HCT116 (cell line): ENCODE results near the gene SH3TC1. TPM values are rescaled to one million over a fixed set of nuclear protein-coding genes. Genes with fewer than 3 reads are reported as not detected.

ENCODE experiments used
- ATAC-seq: fragments of 200-7000 bp; cut with Tn5 transposase; 2 replicates; pipeline ENCODE4 v1.9.1; 2020; ENCODE audit warnings: mild to moderate bottlenecking, moderate library complexity
- BruUV-seq: library from RNA; stranded (reverse); fragments of 400-500 nt; replicated peaks from 2 replicates; lab custom pipeline; 2021; lab: Mats Ljungman, UMichigan
- CTCF ChIA-PET: fragments of 300-600 bp; sonication (Branson Sonifier 250); formaldehyde crosslinking; loops from one replicate; lab custom pipeline; 2021; ENCODE audit warnings: antibody characterized with exemption; lab: Charles Lee
- POLR2A ChIA-PET: fragments of 300-600, 350-600 bp; sonication (Branson Sonifier 250); formaldehyde crosslinking; loops from one replicate; lab custom pipeline; 2021; ENCODE audit warnings: antibody characterized with exemption; lab: Charles Lee
- RAD21 ChIA-PET, 2 experiments: fragments of 300-600 bp; sonication (Branson Sonifier 250); formaldehyde crosslinking; loops; one replicate each; lab custom pipeline; 2023; ENCODE audit warnings: low total read pairs in 2 of 2; ENCODE audit not compliant: uncharacterized antibody in 2 of 2, unreplicated experiment in 2 of 2, low non-redundant PET in 1 of 2; lab: Charles Lee
- DNase-seq: peaks from one replicate; pipeline ENCODE4 v3.0.0-alpha.2; 2010; ENCODE audit warnings: low read depth, low spot score
- H2AFZ ChIP-seq: fragments of 200-600 bp; shearing (Covaris generic), sonication (generic); 2 replicates; pipeline ENCODE4 v1.6.1; 2017; ENCODE audit warnings: low read depth, mixed run types, mixed read lengths, antibody characterized with exemption, low read length; ENCODE audit not compliant: poor library complexity, severe bottlenecking
- H3K27ac ChIP-seq: 2 replicates; pipeline ENCODE4 v1.5.1; 2012; ENCODE audit warnings: low read depth, low read length
- H3K27me3 ChIP-seq: fragments of 200-600 bp; sonication (generic); 2 replicates; pipeline ENCODE4 v1.6.1; 2016; ENCODE audit warnings: mixed run types, low read length, mixed read lengths; ENCODE audit not compliant: insufficient read depth
- H3K36me3 ChIP-seq, 2 experiments: fragments of 200-500 bp in 1 of 2; fragments of 200-600 bp in 1 of 2; sonication (Bioruptor generic) in 1 of 2; sonication (generic) in 1 of 2; 2 replicates each; pipeline versions ENCODE4 v1.5.1 to v1.6.1; 2014 to 2016; ENCODE audit warnings: low read length in 2 of 2, inconsistent platforms in 1 of 2, mixed read lengths in 1 of 2, mixed run types in 1 of 2; ENCODE audit not compliant: insufficient read depth in 2 of 2, control insufficient read depth in 1 of 2
- H3K4me1 ChIP-seq, 2 experiments: fragments of 200-600 bp in 1 of 2; sonication (generic) in 1 of 2; 2 replicates each; pipeline versions ENCODE4 v1.5.1 to v1.6.1; 2012 to 2017; ENCODE audit warnings: low read length in 2 of 2, inconsistent platforms in 1 of 2, mild to moderate bottlenecking in 1 of 2, mixed read lengths in 1 of 2, mixed run types in 1 of 2, moderate library complexity in 1 of 2; ENCODE audit not compliant: insufficient read depth in 2 of 2, control insufficient read depth in 1 of 2
- H3K4me2 ChIP-seq: fragments of 200-600 bp; sonication (generic); 2 replicates; pipeline ENCODE4 v1.6.1; 2017; ENCODE audit warnings: mixed run types, low read length, mixed read lengths
- H3K4me3 ChIP-seq, 2 experiments: fragments of 200-600 bp in 1 of 2; sonication (generic) in 1 of 2; replicated peaks in 1 of 2; 2 replicates each; pipeline ENCODE4 v1.5.1; 2011 to 2016; ENCODE audit warnings: low read length in 2 of 2, control low read depth in 1 of 2, low read depth in 1 of 2, mild to moderate bottlenecking in 1 of 2, mixed read lengths in 1 of 2, mixed run types in 1 of 2
- H3K79me2 ChIP-seq: fragments of 200-600 bp; sonication (generic); 2 replicates; pipeline ENCODE4 v1.6.1; 2017; ENCODE audit warnings: mild to moderate bottlenecking, mixed run types, low read length, moderate library complexity, mixed read lengths; ENCODE audit not compliant: insufficient read depth
- H3K9ac ChIP-seq: fragments of 200-600 bp; sonication (generic); 2 replicates; pipeline ENCODE4 v1.6.1; 2016; ENCODE audit warnings: low read length, mixed read lengths
- H3K9me2 ChIP-seq: fragments of 200-600 bp; sonication (generic), shearing (Covaris generic); 2 replicates; pipeline ENCODE4 v1.6.1; 2017; ENCODE audit warnings: mixed run types, mild to moderate bottlenecking, moderate library complexity; ENCODE audit not compliant: insufficient read depth
- H3K9me3 ChIP-seq, 2 experiments: fragments of 200-500 bp in 1 of 2; fragments of 200-600 bp in 1 of 2; sonication (Bioruptor generic) in 1 of 2; sonication (generic) in 1 of 2; 2 replicates each; pipeline ENCODE4 v1.6.1; 2014 to 2017; ENCODE audit warnings: low read length in 2 of 2, mixed read lengths in 2 of 2, inconsistent platforms in 1 of 2, low read depth in 1 of 2, mild to moderate bottlenecking in 1 of 2, mixed run types in 1 of 2, moderate library complexity in 1 of 2; ENCODE audit not compliant: control insufficient read depth in 1 of 2, insufficient read depth in 1 of 2
- H4K20me1 ChIP-seq: fragments of 200-600 bp; sonication (generic), shearing (Covaris generic); 2 replicates; pipeline ENCODE4 v1.6.1; 2017; ENCODE audit warnings: mixed run types, mild to moderate bottlenecking, moderate library complexity; ENCODE audit not compliant: insufficient read depth
- CBX3 ChIP-seq: IDR thresholded peaks from 2 replicates; pipeline ENCODE4 v1.6.1; 2012; ENCODE audit warnings: low read depth
- ELF1 ChIP-seq: IDR thresholded peaks from 2 replicates; pipeline ENCODE4 v1.6.1; 2012; ENCODE audit warnings: low read depth, borderline replicate concordance
- EZH2 ChIP-seq: fragments of 200-600 bp; sonication (generic); IDR thresholded peaks from 2 replicates; pipeline ENCODE4 v1.6.1; 2017; ENCODE audit warnings: antibody characterized with exemption, mixed run types
- FOSL1 ChIP-seq: IDR thresholded peaks from 2 replicates; pipeline ENCODE4 v1.6.1; 2012; ENCODE audit warnings: low read depth
- JUND ChIP-seq: IDR thresholded peaks from 2 replicates; pipeline ENCODE4 v1.6.1; 2012
- POLR2A ChIP-seq: IDR thresholded peaks from 2 replicates; pipeline ENCODE4 v1.7.0; 2011; ENCODE audit warnings: borderline replicate concordance; ENCODE audit not compliant: insufficient read depth, insufficient read length; ENCODE audit errors: extremely low read depth
- POLR2AphosphoS5 ChIP-seq: IDR thresholded peaks from 2 replicates; pipeline ENCODE4 v1.6.1; 2011; ENCODE audit warnings: mild to moderate bottlenecking, low read depth, low read length, moderate library complexity
- RAD21 ChIP-seq: IDR thresholded peaks from 2 replicates; pipeline ENCODE4 v1.6.1; 2012; ENCODE audit warnings: low read depth, mild to moderate bottlenecking
- TCF7L2 ChIP-seq: IDR thresholded peaks from 2 replicates; pipeline ENCODE4 v1.7.0; 2011; ENCODE audit warnings: borderline replicate concordance, inconsistent platforms; ENCODE audit not compliant: insufficient read depth, insufficient read length; ENCODE audit errors: extremely low read depth
- YY1 ChIP-seq: IDR thresholded peaks from 2 replicates; pipeline ENCODE4 v1.6.1; 2011; ENCODE audit warnings: low read length, low read depth, moderate library complexity, mild to moderate bottlenecking; ENCODE audit not compliant: insufficient replicate concordance; ENCODE audit errors: extremely low read depth
- ZFX ChIP-seq: fragments of 450-650 bp; IDR thresholded peaks from 2 replicates; pipeline ENCODE4 v1.6.1; 2017
- ZNF274 ChIP-seq: fragments of 200-500 bp; sonication (Bioruptor generic); IDR thresholded peaks from 2 replicates; pipeline ENCODE4 v1.6.1; 2014; ENCODE audit warnings: mild to moderate bottlenecking, low read depth, low read length, inconsistent platforms
- intact Hi-C: fragments of 100-400 bp; cut with micrococcal nuclease; formaldehyde crosslinking; loops from 2 replicates; pipeline ENCODE4 v1.10.0; 2022
- total RNA-seq: library from RNA; stranded (reverse); gene quantifications from one replicate; pipeline ENCODE4 v1.2.1, GENCODE V29; 2021; ENCODE audit not compliant: unreplicated experiment
- TF ChIP-seq, protein P1 (sequence below), 3 experiments: fragments of 200-600 bp in 1 of 3; sonication (generic) in 1 of 3; IDR thresholded peaks in 2 of 3; conservative IDR thresholded peaks in 1 of 3; 2 replicates each; pipeline ENCODE4 v1.5.1; 2012 to 2017; ENCODE audit warnings: low read depth in 2 of 3, low read length in 2 of 3, antibody characterized with exemption in 1 of 3, borderline replicate concordance in 1 of 3, control low read depth in 1 of 3, mild to moderate bottlenecking in 1 of 3, mixed read lengths in 1 of 3, mixed run types in 1 of 3, moderate library complexity in 1 of 3; ENCODE audit not compliant: insufficient read depth in 1 of 3

The SH3TC1 gene
- total RNA-seq, 1 experiment from 2014 or later: 12.5 TPM

DNA sequence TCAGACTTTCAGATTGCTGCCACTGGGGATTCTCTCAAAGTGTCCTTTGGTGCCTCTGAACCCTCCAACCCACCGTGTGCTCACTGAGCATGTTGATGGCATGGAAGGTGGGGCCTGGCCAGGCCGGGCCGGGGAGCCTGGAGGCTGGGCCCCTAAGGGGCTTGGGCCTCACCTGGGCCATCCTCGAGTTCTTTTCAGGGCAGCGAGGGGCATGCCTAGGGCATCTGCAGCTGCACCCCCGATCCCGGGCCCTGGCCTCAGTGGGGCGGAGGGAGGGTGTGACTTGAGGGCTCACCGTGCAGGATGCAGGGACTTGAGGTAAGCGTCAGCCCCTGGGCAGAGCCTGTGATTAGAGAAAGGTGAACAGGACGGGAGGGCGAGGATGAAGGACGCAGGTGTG is 1.6 kb upstream of the SH3TC1 start:
- Histone ChIP-seq H3K9me2 (no peaks in the 10 kb centered on the region), H3K9me3 (no peaks in the 10 kb centered on the region), H3K36me3 (no peaks in the 10 kb centered on the region), H3K4me1 (peaks cover 22 to 42% of the 10 kb centered on the region in 2 experiments), H3K79me2 (no peaks in the 10 kb centered on the region), H3K27me3 (no peaks in the 10 kb centered on the region), H3K9ac (no peak overlapping the region), H4K20me1 (no peaks in the 10 kb centered on the region), H3K4me3 (no peak overlapping the region), H3K4me2 (no peak overlapping the region), H3K27ac (no peak overlapping the region), H2AFZ (no peak overlapping the region)
- ATAC-seq (no peak), DNase-seq (no peak)
- BruUV-seq: no TSS peak
- intact Hi-C loops: no loop called here
- ChIA-PET POLR2A (no interaction called here), RAD21 (no interaction called here), CTCF (no interaction called here)
- TF ChIP-seq TCF7L2 (no peak), ZFX (no peak), RAD21 (no peak), FOSL1 (no peak), ELF1 (no peak), CBX3 (no peak), POLR2AphosphoS5 (no peak), EZH2 (no peak), ZNF274 (no peak), JUND (no peak), POLR2A (no peak), YY1 (no peak)
- TF ChIP-seq, protein P1, sequence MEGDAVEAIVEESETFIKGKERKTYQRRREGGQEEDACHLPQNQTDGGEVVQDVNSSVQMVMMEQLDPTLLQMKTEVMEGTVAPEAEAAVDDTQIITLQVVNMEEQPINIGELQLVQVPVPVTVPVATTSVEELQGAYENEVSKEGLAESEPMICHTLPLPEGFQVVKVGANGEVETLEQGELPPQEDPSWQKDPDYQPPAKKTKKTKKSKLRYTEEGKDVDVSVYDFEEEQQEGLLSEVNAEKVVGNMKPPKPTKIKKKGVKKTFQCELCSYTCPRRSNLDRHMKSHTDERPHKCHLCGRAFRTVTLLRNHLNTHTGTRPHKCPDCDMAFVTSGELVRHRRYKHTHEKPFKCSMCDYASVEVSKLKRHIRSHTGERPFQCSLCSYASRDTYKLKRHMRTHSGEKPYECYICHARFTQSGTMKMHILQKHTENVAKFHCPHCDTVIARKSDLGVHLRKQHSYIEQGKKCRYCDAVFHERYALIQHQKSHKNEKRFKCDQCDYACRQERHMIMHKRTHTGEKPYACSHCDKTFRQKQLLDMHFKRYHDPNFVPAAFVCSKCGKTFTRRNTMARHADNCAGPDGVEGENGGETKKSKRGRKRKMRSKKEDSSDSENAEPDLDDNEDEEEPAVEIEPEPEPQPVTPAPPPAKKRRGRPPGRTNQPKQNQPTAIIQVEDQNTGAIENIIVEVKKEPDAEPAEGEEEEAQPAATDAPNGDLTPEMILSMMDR (IDR thresholded peaks at IDR 0.05 in 2 of 3, conservative IDR thresholded peaks at IDR 0.05 in 1 of 3; ENCODE audit: borderline replicate concordance in 1 of 3, insufficient read depth in 1 of 3, low read depth in 2 of 3, low read length in 2 of 3): no peak
